NCI-H2081 treated with DMSO at 0.1 percent for 48 hours (cell line): ENCODE data around the gene SLC35E2B.
"Not testable (repeated sequence)": the region's sequence is repeated elsewhere in the genome, so short reads cannot be mapped to it uniquely, and the experiment has no call there.

Experiments used
- DNase-seq: peaks from one replicate; lab custom pipeline; 2025; lab: John Stamatoyannopoulos, UW

SLC35E2B gene

GRCh38 chr1:1674806-1675205 lies 17.8 kb downstream of the SLC35E2B start:
- not testable (repeated sequence) for DNase-seq

GRCh38 chr1:1672181-1672965 lies 20.2 kb downstream of the SLC35E2B start:
- DNase-seq: no peak

- DNase-seq: no peak
These were observed 21.1 kb downstream of the SLC35E2B start for GRCh38 chr1:1671365-1672119.

- DNase-seq: no peak
These were observed 21.7 kb downstream of the SLC35E2B start for GRCh38 chr1:1670866-1671265.

- no peak for DNase-seq
These were observed 22.8 kb downstream of the SLC35E2B start for GRCh38 chr1:1669468-1670440.

DNA sequence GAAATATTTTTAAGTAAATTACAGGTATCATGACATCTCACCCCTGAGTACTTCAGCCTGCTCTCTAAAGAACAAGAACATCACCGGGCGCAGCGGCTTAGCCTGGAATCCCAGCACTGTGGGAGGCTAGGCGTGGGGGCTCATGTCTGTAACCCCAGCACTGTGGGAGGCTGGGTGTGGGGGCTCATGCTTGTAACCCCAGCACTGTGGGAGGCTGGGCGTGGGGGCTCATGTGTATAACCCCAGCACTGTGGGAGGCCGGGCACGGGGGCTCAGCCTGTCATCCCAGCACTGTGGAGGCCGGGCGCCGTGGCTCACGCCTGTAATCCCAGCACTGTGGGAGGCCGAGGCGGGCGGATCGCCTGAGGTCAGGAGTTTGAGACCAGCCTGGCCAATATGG lies 26.1 kb downstream of the SLC35E2B start:
- no peak for DNase-seq

- no peak for DNase-seq
These were observed 26.8 kb downstream of the SLC35E2B start for GRCh38 chr1:1665815-1666251.

DNA sequence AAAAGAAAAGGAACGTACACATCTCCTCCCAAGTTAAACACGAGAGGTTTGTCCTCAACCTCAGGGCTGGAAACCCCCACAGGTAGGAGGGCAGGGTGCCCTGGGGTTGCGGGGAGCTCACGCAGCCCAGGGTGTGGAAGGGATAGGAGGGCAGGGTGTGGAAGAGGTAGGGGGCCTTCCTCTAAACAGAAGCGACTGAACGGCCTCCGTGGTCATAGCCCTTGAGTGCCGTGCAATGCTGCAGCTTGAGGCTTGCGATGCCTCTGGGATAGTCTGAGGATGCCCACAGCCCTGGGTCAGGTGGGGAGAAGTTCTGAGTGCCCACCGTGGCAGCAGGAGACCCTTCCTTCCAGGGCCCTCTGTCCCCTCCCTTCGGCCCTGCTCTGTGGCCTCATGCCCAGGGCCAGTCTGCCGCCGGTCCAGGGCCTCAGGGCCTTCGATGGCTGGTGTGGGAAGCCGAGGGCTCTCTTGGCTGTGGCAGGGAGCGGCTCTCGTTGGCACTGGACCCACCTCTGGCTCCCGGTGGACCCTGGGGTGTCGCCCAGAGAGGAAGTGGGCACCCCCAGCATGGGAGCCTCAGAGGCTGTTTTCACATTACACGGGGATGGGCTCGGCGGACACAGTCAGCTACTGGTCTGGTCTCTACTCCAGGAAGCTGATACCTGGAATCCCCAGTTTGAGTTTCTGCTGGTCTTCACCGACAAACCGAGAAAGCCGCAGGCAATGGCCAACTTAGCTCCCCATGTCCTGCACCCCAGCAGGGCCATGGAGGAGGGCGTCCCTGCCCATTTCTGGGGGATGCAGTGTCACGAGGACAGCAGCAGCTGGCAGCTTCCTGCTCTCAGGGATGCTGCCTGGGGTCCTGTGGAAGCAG lies 27.4 kb downstream of the SLC35E2B start:
- no peak for DNase-seq

DNA sequence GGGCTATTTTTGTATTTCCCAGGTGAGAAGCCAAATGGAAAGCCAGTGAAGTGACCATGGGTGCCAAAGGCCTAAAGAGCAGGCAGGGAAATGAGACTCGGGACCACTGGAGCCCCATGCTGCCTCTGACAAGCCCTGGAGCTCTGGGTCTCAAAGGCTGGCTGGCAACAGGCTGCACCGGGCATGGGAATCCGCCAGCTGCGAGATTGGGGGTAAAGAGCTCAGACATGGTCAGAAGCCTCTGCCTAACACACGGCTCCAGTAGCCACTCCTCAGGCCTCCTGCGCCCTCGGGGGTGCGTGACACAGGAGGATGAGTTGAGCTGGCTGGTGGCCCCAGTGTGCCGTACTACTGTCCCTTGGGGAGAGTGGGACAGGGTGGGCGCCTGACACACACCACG lies 28.3 kb downstream of the SLC35E2B start:
- not testable (repeated sequence) for DNase-seq

GRCh38 chr1:1662830-1663560 lies 29.6 kb downstream of the SLC35E2B start:
- DNase-seq: not testable (repeated sequence)

GRCh38 chr1:1662392-1662791 lies 30.2 kb downstream of the SLC35E2B start:
- not testable (repeated sequence) for DNase-seq

DNA sequence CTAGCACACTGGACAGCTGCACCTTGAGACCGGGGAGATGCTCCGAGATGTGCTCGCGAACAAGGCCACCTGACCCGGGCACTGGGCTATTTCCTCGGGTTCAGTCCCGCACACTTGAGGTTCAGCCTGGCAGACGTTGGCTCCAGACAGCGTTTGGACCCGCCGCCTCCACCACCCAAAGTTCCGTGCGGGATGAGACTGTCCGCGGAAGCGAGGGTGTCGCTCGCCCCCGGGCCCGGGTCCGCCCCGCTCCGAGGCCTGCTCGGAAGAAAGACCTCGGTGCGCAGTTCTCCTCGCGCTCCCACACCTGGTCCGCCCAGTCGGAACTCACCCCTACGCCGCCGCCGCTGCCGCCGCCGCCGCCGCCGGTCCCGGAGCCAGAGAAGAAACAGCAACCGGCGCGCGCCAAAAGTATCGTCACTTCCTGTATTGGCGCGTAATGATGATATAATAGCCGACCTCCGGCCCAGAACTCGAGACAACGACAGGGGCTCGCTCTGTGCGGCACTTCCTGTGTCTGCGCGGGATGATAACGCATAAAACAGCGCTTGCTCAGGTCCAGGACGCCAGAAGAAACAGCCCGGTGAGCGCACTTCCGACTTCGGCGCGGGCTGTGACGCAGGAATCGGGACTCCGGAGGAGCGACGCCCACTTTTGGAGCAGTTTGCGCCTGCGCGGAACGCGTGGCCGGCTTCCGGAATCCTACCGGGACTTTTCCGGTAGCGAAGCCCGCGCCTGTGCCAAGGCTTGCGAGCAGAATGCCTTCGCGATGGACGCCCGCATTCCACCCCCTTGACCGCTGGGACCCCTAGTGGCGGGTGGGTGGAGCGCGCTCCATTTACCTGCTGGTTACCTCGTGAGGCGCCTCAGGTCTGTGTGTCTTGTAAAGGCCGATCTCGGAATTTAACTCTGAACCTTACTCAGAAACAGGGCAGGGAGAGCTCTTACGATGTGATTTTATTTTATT lies 33.7 kb downstream of the SLC35E2B start, which contains the start of gene CDK11B:
Gene CDK11B, minus strand, starts transcription at position 422 of the 967 bp plus-strand sequence. CDS start 1,519 bp downstream, outside the sequence.
- peak; percentile 69 for DNase-seq

- DNase-seq: not testable (repeated sequence)
These were observed 44.3 kb downstream of the SLC35E2B start for GRCh38 chr1:1648265-1648664.

GRCh38 chr1:1647567-1648241 lies 44.9 kb downstream of the SLC35E2B start:
- DNase-seq: not testable (repeated sequence)

GRCh38 chr1:1646326-1646725 lies 46.3 kb downstream of the SLC35E2B start:
- DNase-seq: not testable (repeated sequence)

DNA sequence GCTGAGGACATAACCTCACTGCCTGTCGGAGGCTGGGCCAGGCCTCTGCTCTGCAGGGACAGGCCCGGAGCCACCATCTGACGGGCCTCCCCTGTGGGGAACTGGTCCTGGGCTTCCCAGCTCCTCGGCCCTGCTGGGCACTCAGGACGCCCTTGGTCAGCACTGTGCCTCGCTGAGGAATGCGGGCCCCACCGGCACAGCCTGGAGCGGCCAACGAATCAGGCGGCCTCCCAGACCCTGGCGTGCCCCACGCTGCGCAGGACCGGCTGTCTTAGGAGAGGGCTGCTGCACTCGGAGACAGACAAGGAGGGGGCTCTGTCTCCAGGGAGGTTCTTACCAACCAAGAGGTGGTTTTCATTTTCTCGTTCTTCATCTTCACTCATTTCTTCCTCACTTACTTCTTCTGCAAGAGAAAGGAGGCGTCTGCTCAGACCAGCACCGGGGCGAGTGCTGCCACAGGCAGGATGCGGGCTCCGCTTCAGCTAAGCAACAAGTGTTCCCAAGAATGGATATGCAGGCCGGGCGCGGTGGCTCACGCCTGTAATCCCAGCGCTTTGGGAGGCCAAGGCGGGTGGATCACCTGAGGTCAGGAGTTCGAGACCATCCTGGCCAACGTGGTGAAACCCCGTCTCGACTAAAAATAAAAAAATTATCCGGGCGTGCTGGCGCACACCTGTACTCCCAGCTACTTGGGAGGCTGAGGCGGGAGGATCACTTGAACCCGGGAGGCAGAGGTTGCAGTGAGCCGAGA lies 51.7 kb downstream of the SLC35E2B start:
- not testable (repeated sequence) for DNase-seq

GRCh38 chr1:1640081-1640480 lies 52.5 kb downstream of the SLC35E2B start:
- not testable (repeated sequence) for DNase-seq

DNA sequence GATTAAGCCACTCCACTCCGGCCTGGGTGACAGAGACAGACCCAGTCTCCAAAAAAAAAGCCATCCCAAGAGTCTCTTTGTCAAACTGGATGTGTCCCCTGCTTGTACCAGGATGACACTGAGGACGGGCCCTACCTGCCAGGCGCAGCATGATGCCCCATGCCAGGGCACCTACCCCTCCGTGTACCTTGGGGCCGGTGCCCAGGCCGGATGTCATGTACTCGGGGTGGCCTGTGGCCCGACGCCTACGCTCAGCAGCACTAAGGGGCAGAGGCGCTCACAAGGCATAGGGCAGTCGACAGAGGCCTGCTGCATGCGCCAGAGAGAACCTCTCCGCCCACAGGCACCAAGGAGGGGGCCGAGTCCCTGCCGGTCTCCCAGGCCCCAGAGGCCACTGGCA lies 53.2 kb downstream of the SLC35E2B start:
- not testable (repeated sequence) for DNase-seq
